NT2/D1 (cell line): ENCODE data around the gene RAE1.

Source experiments
- DNase-seq: peaks from one replicate; pipeline ENCODE4 v3.0.0-alpha.2; 2011; ENCODE audit warnings: low read depth, low spot score
- H3K27me3 ChIP-seq: 2 replicates; pipeline ENCODE4 v1.6.0; 2011; ENCODE audit warnings: mild to moderate bottlenecking; ENCODE audit not compliant: insufficient read length, insufficient read depth
- H3K36me3 ChIP-seq: 2 replicates; pipeline ENCODE4 v1.6.1; 2011; ENCODE audit warnings: mild to moderate bottlenecking, low read length, mixed read lengths; ENCODE audit not compliant: insufficient read depth, insufficient read length
- H3K4me1 ChIP-seq: 2 replicates; pipeline ENCODE4 v1.5.1; 2011; ENCODE audit not compliant: insufficient read depth, insufficient read length
- H3K4me3 ChIP-seq: 2 replicates; pipeline ENCODE4 v1.5.1; 2011; ENCODE audit warnings: low read depth; ENCODE audit not compliant: insufficient read length
- H3K9ac ChIP-seq: 2 replicates; pipeline ENCODE4 v1.6.0; 2011; ENCODE audit warnings: low read depth; ENCODE audit not compliant: insufficient read length
- H3K9me3 ChIP-seq: 2 replicates; pipeline ENCODE4 v1.5.1; 2011; ENCODE audit warnings: mild to moderate bottlenecking, low read length; ENCODE audit not compliant: insufficient read depth
- SUZ12 ChIP-seq: IDR thresholded peaks from 2 replicates; pipeline ENCODE4 v1.6.1; 2011; ENCODE audit not compliant: insufficient read length, insufficient read depth; ENCODE audit errors: extremely low read depth
- YY1 ChIP-seq: IDR thresholded peaks from 2 replicates; pipeline ENCODE4 v1.6.1; 2011; ENCODE audit not compliant: insufficient read length, insufficient read depth
- ZNF274 ChIP-seq: IDR thresholded peaks from 2 replicates; pipeline ENCODE4 v1.6.1; 2011; ENCODE audit warnings: mild to moderate bottlenecking, low read depth, low read length

Gene RAE1

DNA sequence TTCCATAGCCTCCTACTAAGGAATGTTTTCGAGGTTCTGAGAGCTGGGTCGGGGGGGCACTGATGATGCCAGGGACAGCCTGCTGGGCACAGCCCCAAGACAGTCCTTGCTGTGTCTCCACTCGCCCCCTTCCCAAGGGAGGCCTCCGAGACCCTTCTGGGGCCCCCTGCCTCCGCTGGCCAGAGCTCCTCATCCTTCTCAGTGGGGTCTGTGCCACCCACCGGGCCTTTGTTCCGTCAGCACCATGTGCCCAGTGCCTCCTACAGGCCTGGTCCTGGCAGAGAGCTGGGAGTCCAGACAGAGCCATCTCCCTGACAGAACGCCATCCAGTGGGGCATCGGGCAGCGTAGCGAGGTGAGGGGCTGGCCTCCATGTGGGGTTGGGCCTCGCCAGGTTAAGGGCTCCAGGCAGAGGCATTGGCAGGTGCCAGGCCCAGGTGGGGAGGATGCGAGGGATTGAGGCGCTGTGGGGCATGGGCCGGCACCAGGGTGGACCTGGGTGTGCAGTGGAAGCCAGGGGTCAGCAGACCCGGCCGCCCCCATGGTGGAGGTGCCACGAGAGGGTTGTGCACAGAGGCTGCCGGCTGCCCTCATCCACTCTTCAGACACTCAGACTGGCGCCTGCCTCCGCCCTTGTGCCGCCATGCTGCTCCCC lies 53.5 kb downstream of the RAE1 start:
- Histone ChIP-seq H3K27me3 (no peaks in the 10 kb centered on the region), H3K36me3 (peaks cover 95% of the 10 kb centered on the region)

DNA sequence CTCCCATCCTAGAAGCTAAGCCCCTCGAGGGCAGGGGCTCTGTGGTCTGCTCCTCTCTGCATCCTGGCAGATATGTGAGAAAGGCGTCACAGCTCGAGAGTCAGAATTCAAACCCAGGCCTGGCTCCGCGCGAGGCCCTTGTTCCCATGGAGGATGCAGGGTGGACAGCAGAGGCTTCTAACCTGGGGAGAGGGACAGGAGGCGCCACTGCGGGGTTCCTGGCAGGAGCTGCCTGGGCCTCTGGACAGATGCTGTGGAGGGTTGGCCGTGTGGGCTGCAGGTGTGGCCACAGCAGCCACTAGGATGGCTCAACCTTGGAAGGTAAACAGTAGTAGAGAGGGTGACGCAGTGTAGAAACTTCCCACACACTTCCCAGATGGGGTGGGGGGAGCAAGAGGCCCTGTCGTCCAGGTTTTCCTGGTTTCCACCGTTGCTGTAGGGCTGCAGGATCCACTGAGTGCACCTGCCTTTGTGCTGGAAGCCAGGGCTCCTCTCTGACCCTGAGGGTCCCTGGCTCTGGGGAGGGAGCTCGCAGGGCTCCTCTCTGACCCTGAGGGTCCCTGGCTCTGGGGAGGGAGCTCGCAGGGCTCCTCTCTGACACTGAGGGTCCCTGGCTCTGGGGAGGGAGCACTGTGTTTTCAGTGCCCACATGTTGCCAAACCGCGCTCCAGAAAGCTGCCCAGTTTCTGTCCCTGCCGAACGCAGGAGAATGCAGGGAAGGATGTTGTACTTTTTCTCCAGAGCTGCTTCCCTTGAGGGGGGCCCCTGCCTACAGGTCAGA lies 54.4 kb downstream of the RAE1 start:
- TF ChIP-seq YY1 = no peak
- no peak for TF ChIP-seq ZNF274
- TF ChIP-seq SUZ12 = no peak
- H3K27me3 ChIP-seq = no peaks in the 10 kb centered on the region
- DNase-seq = no peak
- H3K36me3 ChIP-seq = peaks cover 87% of the 10 kb centered on the region
- H3K4me3 ChIP-seq = no peak overlapping the region
- peaks cover 34% of the 10 kb centered on the region for H3K4me1 ChIP-seq
- no peaks in the 10 kb centered on the region for H3K9me3 ChIP-seq
- no peak overlapping the region for H3K9ac ChIP-seq

More for the DNA sequence above, 53.5 kb downstream of the RAE1 start:
- Histone ChIP-seq H3K4me1 (peaks cover 31% of the 10 kb centered on the region), H3K9ac (no peak overlapping the region), H3K9me3 (no peaks in the 10 kb centered on the region), H3K4me3 (no peak overlapping the region)
- TF ChIP-seq SUZ12 (no peak), ZNF274 (no peak), YY1 (no peak)
- no peak for DNase-seq

DNA sequence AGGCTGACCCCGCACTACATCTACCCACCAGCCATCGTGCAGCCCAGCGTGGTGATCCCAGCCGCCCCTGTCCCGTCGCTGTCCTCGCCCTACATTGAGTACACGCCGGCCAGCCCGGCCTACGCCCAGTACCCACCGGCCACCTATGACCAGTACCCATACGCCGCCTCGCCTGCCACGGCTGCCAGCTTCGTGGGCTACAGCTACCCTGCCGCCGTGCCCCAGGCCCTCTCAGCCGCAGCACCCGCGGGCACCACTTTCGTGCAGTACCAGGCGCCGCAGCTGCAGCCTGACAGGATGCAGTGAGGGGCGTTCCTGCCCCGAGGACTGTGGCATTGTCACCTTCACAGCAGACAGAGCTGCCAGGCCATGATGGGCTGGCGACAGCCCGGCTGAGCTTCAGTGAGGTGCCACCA lies 56.5 kb downstream of the RAE1 start:
- H3K9ac ChIP-seq = peak overlapping the region; percentile 17

DNA sequence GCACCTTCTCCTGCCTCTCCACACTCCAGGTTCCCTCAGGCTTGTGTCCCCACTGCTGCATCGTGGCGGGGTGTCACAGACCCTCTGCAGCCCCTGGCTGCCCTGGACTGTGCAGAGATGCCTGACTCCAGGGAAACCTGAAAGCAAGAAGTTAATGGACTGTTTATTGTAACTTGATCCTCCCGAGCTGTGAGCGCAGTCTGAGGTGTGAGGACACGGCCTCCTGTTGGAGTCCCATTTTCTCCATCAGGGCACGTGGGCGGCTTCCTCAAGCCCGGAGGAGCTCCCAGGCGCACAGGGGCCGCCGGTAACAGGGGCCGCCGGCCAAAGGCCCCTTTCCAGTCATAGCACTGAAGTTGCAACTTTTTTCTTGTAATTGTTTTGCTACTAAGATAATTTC lies 57.1 kb downstream of the RAE1 start:
- DNase-seq = no peak
- peaks cover 32% of the 10 kb centered on the region for H3K4me1 ChIP-seq
- H3K27me3 ChIP-seq = no peaks in the 10 kb centered on the region
- H3K4me3 ChIP-seq = no peak overlapping the region
- H3K36me3 ChIP-seq = peaks cover 66% of the 10 kb centered on the region
- TF ChIP-seq SUZ12 (no peak), YY1 (no peak), ZNF274 (no peak)
- no peaks in the 10 kb centered on the region for H3K9me3 ChIP-seq
- H3K9ac ChIP-seq = no peak overlapping the region

More for the DNA sequence above, 56.5 kb downstream of the RAE1 start:
- Histone ChIP-seq H3K4me1 (peaks cover 34% of the 10 kb centered on the region), H3K4me3 (no peak overlapping the region), H3K9me3 (no peaks in the 10 kb centered on the region), H3K36me3 (peaks cover 72% of the 10 kb centered on the region), H3K27me3 (no peaks in the 10 kb centered on the region)
- no peak for DNase-seq
- TF ChIP-seq SUZ12 = no peak
- no peak for TF ChIP-seq ZNF274
- no peak for TF ChIP-seq YY1

DNA sequence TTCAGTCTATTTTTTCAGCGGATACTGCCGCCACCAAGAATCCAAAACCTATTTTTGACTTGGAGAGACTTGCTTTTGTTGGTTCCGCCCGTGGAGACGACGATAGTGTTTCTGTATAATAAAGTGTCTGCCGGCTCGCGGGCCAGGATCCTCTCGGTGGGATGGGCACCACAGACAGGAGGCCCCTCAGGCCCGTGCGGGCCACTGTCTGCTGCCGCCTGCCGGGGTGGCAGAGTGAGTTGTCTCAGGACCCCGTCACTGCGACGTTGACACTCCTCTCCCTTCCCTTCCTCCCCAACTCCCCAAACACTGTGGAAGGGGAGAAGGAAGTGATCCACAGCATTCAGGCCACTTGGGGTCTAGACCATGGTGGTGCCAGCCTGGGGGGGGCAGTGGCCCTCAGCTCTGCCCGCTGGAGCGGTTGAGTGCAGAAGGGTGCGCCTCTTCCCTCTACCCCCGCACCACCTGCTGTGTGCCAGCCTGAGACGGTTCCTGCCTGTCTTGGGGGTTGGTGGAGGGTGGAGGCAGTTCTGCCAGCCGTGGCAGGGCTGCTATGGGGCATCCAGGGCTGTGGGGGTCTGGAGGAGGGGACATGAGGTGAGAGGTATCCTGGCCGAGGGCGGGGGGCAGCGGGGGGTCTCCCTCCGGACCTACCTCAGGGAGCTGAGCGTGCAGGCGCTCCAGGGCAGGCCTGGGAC lies 57.6 kb downstream of the RAE1 start:
- H3K4me1 ChIP-seq = peaks cover 32% of the 10 kb centered on the region
- no peaks in the 10 kb centered on the region for H3K9me3 ChIP-seq
- H3K27me3 ChIP-seq = no peaks in the 10 kb centered on the region
- peaks cover 62% of the 10 kb centered on the region for H3K36me3 ChIP-seq
- no peak for DNase-seq
- H3K4me3 ChIP-seq = no peak overlapping the region
- no peak overlapping the region for H3K9ac ChIP-seq
- TF ChIP-seq SUZ12 = no peak
- no peak for TF ChIP-seq YY1
- no peak for TF ChIP-seq ZNF274

DNA sequence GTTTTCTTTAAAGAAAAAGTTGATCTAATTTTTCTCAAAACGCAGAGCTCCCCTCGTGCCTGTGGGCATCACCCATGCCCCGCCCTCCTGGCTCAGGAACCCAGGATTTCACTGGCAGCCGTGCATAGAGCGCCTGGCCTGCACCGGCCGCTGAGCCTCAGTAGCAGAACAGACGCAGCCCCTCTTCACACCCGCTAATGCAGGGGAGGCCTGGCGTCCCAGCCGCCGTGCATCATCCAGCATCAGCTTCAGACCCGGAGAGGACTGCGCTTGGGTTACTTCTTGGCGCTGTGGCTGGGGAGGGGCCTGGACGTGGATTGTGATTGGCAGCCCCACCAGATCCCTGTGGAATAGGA lies 58.2 kb downstream of the RAE1 start:
- TF ChIP-seq SUZ12 (no peak), YY1 (no peak), ZNF274 (no peak)
- no peaks in the 10 kb centered on the region for H3K27me3 ChIP-seq
- no peak overlapping the region for H3K9ac ChIP-seq
- peaks cover 56% of the 10 kb centered on the region for H3K36me3 ChIP-seq
- no peak for DNase-seq
- H3K4me3 ChIP-seq = no peak overlapping the region
- H3K4me1 ChIP-seq = peaks cover 33% of the 10 kb centered on the region
- no peaks in the 10 kb centered on the region for H3K9me3 ChIP-seq

DNA sequence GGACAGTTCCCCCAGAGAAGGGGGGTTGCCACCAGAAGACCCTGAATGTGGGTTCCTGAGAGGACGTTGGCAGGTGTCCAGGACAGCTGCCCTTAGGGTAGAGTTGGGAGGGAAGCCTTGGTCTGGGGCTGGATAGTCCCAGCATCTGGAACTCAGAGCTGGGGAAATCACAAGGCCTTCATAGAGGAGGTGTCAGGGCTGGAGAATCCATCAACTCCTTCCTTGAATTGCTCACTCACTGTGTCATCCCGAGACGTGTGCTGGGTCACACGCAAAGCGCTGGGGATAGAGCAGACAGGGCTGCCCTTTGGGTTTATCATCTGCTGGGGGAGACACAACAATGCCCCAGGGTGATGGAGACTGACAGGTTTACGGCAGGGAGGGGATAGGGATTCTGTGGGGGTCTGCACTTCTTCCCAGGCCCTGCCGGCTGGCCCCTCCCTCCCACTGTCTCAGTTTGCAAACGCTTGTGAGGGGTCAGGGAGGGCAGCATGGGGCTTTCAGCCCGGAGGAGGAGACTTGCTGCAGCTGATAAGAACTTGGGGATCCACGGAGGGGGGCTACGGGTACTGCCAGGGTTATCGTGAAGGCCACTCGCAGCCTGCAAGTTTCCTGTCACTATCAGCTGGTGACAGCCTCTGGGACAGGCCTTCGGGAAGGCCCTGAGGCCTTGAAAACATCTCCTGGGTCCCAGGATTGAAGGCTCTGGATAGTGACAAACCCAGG lies 58.8 kb downstream of the RAE1 start:
- H3K27me3 ChIP-seq = no peaks in the 10 kb centered on the region
- peak overlapping the region; percentile 21 for H3K9ac ChIP-seq
- DNase-seq = no peak
- H3K4me1 ChIP-seq = peaks cover 38% of the 10 kb centered on the region
- TF ChIP-seq ZNF274 (no peak), SUZ12 (no peak), YY1 (no peak)
- no peaks in the 10 kb centered on the region for H3K9me3 ChIP-seq
- no peak overlapping the region for H3K4me3 ChIP-seq
- H3K36me3 ChIP-seq = peaks cover 50% of the 10 kb centered on the region
